EL (cell line): ENCODE measurements around the gene DNAJC8.
A peak's percentile ranks its signal among the peaks of the same experiment; 100 is the strongest.

Experiments used
- DNase-seq: peaks from one replicate; pipeline ENCODE4 v3.0.0-alpha.2; 2016

Gene DNAJC8, protein sequence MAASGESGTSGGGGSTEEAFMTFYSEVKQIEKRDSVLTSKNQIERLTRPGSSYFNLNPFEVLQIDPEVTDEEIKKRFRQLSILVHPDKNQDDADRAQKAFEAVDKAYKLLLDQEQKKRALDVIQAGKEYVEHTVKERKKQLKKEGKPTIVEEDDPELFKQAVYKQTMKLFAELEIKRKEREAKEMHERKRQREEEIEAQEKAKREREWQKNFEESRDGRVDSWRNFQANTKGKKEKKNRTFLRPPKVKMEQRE

GRCh38 chr1:28232558-28233263, at the start of gene DNAJC8:
Gene DNAJC8 (minus strand): TSS chr1:28233029. CDS start chr1:28232998, 31 bp downstream.
- DNase-seq, result peak; percentile 89

DNA sequence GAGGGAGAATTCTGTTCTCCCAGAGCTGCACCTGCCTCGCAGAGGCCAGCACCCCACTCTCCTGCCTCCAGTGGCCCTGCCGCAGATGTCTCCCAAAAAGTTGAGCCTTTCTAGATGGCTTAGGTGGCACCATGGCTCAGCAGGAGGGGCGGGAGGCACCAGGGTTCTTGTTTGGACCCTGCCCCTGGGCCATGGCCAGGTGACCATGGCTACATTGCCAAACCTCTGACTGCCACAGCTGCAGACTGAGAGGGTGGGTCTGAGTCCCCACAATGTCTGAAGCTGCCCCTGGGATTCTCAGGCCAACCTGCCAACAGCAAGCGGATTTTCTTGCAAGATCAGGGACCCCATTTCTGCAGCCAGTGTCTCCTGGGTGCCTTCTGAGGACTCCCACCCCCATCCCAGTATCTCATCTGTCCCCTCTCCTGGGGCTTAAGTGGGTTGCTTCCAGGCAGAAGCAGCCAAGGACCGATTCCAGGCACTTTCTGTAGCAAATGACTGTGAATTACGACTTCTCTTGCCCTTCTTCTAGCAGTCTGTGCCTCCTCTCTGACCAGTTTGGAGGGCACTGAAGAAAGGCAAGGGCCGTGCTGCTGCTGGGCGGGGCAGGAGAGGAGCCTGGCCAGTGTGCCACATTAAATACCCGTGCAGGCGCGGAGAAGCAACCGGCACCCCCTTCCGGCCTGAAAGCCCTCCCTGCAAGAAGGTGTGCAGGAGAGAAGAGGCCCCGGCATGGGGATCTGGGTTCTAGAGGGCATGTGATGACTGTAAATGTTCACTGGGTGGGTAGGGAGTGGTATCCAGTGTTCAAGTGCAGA, 49.0 kb upstream of the DNAJC8 start:
- DNase-seq, result no peak

- no peak for DNase-seq
These were observed 48.1 kb upstream of the DNAJC8 start for GRCh38 chr1:28280977-28281381.

DNA sequence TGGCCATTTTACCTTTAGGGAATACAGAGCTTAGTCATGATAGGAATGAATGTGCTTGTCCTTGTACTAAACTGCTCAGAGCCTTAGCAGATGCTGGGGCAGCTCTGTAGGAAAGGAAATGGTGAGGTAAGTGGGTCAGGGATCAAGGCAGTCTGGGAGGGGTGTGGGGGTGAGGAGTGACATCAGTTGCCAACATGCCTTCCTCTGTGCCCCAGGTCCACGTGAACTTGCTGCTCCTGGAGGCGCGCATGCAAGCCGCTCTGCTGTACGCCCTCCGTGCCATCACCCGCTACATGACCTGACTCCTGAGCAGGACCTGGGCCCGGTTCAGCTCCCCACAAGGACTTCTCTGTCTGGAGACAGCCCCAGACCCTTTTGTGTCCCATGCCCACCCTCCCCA, 47.7 kb upstream of the DNAJC8 start:
- no peak for DNase-seq

GRCh38 chr1:28279721-28280120, 46.9 kb upstream of the DNAJC8 start:
- DNase-seq, result no peak

DNA sequence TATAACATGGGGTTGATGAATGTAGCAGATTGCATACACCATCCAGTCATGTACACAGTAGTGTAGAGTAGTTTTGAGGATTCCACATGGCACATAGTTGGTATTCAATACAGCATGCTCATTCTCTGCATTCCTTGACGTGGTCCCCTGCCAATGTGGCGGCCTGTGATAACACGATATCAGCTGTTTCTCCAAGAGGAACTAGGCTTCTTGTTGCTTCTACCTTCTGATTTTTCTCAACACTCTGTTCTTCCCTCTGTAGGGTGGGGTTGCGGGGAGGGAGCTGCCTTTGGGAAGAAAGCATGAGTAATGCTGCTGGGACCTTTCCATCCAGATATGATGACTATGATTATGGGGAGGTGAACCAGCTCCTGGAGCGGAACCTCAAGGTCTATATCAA, 45.9 kb upstream of the DNAJC8 start:
- no peak for DNase-seq

- DNase-seq, result peak; percentile 60
These were observed 40.5 kb upstream of the DNAJC8 start for GRCh38 chr1:28273216-28273860.

DNA sequence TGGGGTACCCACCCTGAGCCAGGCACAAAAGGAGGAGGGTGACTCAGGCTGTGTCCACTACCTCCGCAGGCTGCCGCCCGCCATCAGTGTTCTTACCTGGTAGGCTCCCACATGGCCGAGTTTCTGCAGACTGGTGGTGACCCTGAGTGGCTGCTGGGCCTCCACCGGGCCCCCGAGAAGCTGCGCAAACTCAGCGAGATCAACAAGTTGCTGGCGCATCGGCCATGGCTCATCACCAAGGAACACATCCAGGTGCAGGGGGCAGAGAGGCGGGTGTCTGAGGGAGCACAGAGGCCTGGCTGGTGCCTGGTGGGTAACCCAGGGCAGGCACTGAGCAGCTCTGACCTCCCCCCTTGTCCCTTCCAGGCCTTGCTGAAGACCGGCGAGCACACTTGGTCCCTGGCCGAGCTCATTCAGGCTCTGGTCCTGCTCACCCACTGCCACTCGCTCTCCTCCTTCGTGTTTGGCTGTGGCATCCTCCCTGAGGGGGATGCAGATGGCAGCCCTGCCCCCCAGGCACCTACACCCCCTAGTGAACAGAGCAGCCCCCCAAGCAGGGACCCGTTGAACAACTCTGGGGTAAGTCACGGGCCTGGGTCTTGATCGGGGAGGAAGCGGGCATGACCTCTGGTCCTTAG, 39.5 kb upstream of the DNAJC8 start:
- DNase-seq, result no peak

GRCh38 chr1:28269529-28269928, 36.7 kb upstream of the DNAJC8 start:
- DNase-seq, result no peak

DNA sequence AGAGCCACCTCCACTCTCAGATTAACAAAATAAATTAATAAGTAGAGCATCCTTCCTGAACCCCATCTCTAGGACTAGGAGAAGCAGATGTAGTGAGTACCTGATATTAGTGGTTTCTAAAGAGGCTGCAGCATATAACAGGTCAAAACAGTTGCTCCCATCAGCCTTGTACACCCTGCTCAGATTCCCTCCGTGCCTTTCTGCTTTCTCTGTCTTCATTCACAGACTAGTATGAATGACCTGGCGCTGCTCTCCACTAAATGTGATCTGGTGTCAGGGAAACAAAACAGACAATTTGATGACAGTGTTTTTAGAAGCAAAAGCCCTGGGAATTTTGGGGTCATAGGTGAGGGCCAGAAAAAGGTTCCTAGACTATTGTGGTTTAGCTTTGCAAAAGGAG, 34.8 kb upstream of the DNAJC8 start:
- no peak for DNase-seq

DNA sequence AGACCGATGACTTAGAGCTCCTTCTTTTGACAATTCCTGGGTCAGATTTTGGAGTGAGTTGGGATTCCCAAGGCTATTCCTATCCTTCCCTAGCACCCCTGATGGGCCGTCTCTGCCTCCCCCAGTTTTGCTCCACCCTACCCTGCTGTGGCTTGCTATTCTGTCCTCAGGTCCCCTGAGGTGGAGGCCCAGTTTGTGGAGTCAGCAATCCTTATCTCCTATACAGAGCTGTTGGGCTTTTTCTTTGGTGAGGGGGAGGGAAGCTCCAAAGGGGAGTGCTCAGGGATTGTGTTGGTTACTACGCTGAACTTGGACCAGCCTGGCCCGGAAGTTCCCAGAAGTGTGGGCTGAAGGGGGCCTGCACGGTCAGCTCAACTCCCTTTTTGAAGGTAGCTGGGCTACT, 34.1 kb upstream of the DNAJC8 start:
- no peak for DNase-seq

GRCh38 chr1:28265577-28265976, 32.7 kb upstream of the DNAJC8 start:
- DNase-seq, result no peak

DNA sequence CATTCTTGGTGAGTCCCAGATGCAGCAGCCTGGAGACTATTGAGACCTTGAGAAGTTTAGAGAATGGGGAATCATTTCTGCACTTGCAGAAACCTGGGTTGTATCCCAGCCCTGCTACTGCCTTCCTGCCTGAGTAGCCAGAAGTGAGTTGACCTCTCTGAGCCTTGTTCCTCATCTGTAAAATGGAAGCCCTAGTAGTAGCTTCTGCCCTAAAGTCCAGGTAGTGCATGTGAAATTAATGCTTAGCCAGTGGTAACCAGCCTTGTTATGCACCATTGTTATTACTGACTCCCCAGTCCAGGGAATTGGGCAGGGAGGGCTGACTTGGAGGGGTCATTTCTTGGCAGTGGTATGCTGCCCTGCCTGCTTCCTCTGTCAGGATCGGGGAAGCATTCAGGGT, 32.1 kb upstream of the DNAJC8 start:
- DNase-seq, result no peak

GRCh38 chr1:28260803-28261174, 28.0 kb upstream of the DNAJC8 start:
- no peak for DNase-seq

GRCh38 chr1:28259934-28260802, 27.3 kb upstream of the DNAJC8 start:
- DNase-seq, result peak; percentile 85

DNA sequence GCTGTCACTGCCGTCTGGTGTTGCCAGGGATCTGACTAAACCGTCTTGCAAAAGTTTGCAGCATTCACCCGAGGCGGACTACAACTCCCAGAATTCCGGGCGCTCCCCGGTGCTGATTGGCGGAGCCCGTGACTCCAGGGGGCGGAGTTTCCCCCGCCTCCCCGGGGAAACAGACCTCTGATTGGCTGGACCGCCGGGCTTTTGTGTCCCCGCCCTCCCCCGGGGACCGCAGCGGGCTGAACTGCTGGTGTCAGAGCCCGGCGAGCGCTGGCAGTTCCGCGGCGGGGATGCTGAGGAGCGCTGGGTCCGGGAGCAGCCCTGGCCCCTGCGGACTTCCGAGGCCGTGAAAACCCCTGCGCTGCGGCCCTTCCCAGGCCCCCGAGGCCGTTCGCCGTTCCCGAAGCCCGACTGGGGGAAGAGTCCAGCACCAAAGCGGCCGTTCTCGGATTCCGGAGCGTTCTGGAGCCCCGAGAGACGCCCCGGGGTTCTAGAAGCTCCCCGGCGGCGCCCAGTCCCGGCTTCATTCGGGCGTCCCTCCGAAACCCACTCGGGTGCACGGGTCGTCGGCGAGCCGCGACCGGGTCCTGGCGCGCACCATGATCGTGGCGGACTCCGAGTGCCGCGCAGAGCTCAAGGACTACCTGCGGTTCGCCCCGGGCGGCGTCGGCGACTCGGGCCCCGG, 26.6 kb upstream of the DNAJC8 start, which contains the start of gene SESN2:
TSS of gene SESN2 (plus strand) at position 267 of the 682 bp plus-strand sequence. CDS start at position 597, 330 bp downstream.
- peak; percentile 99 for DNase-seq

DNA sequence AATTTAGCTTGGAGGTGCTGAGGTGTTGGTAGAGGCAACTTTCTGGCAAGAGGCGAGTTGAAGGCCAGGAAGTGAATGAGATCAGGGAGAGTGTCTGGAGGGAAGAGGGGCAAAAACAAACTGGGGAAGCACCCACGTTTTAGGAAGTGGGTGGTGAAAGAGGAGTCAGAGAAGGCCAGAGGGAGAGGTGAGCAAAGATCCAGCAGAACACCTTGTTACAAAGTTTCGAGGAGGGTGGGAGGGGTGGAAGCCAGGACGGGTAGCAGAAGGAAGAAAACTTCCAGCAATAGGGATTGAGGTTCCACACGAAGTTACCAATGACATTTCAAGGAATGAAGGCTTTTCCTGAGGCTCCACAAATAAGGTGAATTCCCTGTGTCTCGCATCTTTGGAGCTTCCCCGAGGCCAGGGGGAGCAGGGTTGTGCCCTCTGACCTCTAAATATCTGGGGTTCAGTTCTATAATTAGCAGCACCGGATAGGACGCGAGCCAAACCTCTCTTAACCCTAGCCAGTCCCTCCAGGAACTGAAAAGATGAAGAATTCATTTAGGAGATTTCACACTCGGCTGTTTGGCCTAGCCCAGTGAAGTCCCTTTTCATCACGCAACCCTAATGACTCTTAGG, 25.9 kb upstream of the DNAJC8 start:
- DNase-seq, result peak; percentile 42

DNA sequence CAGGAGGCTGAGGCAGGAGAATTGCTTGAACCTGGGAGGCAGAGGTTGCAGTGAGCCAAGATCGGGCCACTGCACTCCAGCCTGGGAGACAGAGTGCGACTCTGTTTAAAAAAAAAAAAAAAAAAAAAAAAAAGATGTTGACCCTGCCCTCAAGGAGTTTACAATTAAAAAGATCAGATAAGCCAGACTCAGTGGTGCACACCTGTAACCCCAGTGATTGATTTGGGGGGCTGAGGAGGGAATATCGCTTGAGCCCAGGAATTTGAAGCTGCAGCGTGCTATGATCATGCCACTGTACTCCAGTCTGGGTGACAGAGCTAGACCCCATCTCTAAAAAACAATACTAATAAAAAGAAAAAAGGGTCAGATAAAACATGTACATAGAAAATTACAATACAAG, 24.9 kb upstream of the DNAJC8 start:
- DNase-seq, result no peak

DNA sequence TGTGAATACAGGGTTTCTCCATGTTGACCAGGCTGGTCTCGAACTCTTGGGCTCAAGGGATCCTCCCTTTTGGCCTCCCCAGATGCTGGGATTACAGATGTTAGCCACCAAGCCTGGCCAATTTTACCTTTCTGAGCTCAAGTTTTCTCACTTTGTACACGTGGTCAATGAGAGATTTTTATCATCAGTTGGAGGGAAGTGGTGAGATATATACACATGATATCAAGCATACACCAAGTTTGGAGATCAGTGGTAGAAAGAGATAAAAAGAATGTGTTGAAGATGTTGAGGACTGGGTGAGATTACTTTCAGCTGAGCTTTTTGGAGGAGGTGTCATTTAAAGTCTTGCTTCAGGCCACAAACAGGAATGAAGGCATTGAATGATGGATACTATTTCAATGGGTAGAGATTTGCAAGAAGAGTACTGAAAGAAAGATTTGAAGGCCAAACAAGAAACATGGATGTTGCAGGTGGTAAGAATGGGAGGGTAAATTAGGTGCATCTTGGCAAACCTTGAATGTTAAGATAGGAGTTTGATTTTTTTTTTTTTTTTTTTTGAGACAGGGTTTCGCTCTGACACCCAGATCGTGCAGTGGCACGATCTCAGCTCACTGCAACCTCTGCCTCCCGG, 23.5 kb upstream of the DNAJC8 start:
- DNase-seq, result no peak

DNA sequence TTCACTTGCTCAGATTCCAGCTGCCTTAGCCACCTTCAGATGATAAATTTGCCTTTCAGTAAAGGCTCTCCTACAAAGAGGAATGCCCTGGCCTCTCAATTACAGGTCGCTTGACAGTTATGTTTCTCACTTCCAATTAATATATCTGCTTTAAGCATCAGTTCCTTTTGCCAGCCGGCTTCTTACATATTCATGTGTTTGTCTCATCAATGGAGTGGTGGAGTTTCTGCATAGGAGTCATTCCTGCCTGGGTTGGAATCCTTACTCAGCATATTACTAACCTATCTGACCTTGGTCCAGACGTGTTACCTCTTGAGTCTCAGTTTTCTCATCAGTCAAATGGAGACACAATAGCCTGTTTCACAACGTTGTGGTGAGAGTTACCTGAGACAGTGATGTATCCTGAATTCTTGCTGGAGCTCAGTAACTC, 17.1 kb upstream of the DNAJC8 start:
- DNase-seq, result no peak
